Keratinocyte (primary cell): ENCODE results near the gene CELF2.

Experiments used
- CTCF ChIP-seq, 3 experiments: IDR thresholded peaks in 1 of 3; conservative IDR thresholded peaks in 1 of 3; optimal IDR thresholded peaks in 1 of 3; 2 replicates in 2 of 3; 3 replicates in 1 of 3; pipeline versions ENCODE3 to v1.5.1; 2011; ENCODE audit warnings: low read length in 3 of 3, mild to moderate bottlenecking in 3 of 3, moderate library complexity in 2 of 3, control low read depth in 1 of 3, inconsistent platforms in 1 of 3; ENCODE audit not compliant: insufficient read depth in 2 of 3; ENCODE audit errors: extremely low read depth in 1 of 3
- EZH2 ChIP-seq: IDR thresholded peaks from one replicate; pipeline ENCODE4 v1.6.1; 2012; ENCODE audit warnings: inconsistent platforms, mild to moderate bottlenecking, low read length, moderate library complexity

GRCh38 chr10:11009471-11010308 is 8.0 kb upstream of the CELF2 start:
- TF ChIP-seq CTCF (optimal IDR thresholded peaks at IDR 0.05 in 1 of 3, IDR thresholded peaks at IDR 0.05 in 1 of 3, conservative IDR thresholded peaks at IDR 0.05 in 1 of 3; ENCODE audit: extremely low read depth in 1 of 3, insufficient read depth in 2 of 3, low read length in 3 of 3) = no peak
- TF ChIP-seq EZH2 = no peak
